Measurements from ENCODE around the gene FRMD5. TPM values are rescaled to one million over a fixed set of nuclear protein-coding genes. Genes with fewer than 3 reads are reported as not detected.

FRMD5 gene
- total and polyA plus RNA-seq, 11 donors: 12.5 to 110 (median 55.7) TPM

GRCh38 chr15:44157679-44158078 is 37.4 kb downstream of the FRMD5 start:
- 72 to 78% (median 74%) methylated on average over 1 of the region's 1 CpG for WGBS, 4 donors
- peaks cover 0 to 4% (median 0%) of the 10 kb centered on the region in 9 donors for H3K27me3 ChIP-seq
- DNase-seq (no peak), ATAC-seq (no peak)
- no peak overlapping the region for H3K27ac ChIP-seq
- H3K4me1 ChIP-seq: no peaks in the 10 kb centered on the region
- intact Hi-C loops (cut with DNase I): no loop called here
- no peak for TF ChIP-seq POLR2A (IDR thresholded peaks at IDR 0.05)
- TF ChIP-seq CTCF (IDR thresholded peaks at IDR 0.05): no peak
- no peaks in the 10 kb centered on the region for H3K36me3 ChIP-seq
- H3K4me3 ChIP-seq: no peak overlapping the region
- H3K9me3 ChIP-seq: no peaks in the 10 kb centered on the region

DNA sequence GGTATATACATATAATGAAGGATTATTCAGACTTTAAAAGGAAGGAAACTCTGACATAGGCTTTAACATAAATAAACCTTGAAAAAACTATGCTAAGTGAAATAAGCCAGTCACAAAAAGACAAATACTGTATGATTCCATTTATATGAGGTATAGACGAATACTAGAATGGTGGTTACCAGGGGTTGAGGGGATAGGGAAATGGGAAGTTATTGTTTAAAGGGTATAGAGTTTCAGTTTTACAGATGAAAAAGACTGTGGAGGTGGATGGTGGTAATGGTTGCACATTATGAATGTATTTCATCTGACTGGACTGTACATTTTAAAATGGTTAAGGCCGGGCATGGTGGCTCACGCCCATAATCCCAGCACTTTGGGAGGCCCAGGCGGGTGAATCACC is 41.7 kb downstream of the FRMD5 start:
- H3K4me3 ChIP-seq: no peak overlapping the region
- H3K4me1 ChIP-seq: no peaks in the 10 kb centered on the region
- intact Hi-C loops (cut with DNase I): no loop called here
- TF ChIP-seq CTCF (IDR thresholded peaks at IDR 0.05) (no peak), POLR2A (IDR thresholded peaks at IDR 0.05) (no peak)
- WGBS, 4 donors: 87 to 92% (median 89%) methylated on average over 4 of the region's 4 CpGs
- DNase-seq: no peak
- H3K9me3 ChIP-seq: no peaks in the 10 kb centered on the region
- no peaks in the 10 kb centered on the region for H3K36me3 ChIP-seq
- H3K27ac ChIP-seq: no peak overlapping the region
- no peak for ATAC-seq
- no peaks in the 10 kb centered on the region for H3K27me3 ChIP-seq

GRCh38 chr15:44149224-44149623 is 45.8 kb downstream of the FRMD5 start:
- Histone ChIP-seq H3K27me3 (no peaks in the 10 kb centered on the region), H3K36me3 (no peaks in the 10 kb centered on the region), H3K27ac (no peak overlapping the region), H3K4me1 (peaks cover 0 to 16% (median 3%) of the 10 kb centered on the region in 12 donors), H3K4me3 (no peak overlapping the region), H3K9me3 (no peaks in the 10 kb centered on the region)
- ATAC-seq: no peak
- no peak for DNase-seq
- 85 to 98% (median 93%) methylated on average over 1 of the region's 1 CpG for WGBS, 4 donors
- TF ChIP-seq CTCF (IDR thresholded peaks at IDR 0.05): no peak
- TF ChIP-seq POLR2A (IDR thresholded peaks at IDR 0.05): no peak
- intact Hi-C loops (cut with DNase I): no loop called here

DNA sequence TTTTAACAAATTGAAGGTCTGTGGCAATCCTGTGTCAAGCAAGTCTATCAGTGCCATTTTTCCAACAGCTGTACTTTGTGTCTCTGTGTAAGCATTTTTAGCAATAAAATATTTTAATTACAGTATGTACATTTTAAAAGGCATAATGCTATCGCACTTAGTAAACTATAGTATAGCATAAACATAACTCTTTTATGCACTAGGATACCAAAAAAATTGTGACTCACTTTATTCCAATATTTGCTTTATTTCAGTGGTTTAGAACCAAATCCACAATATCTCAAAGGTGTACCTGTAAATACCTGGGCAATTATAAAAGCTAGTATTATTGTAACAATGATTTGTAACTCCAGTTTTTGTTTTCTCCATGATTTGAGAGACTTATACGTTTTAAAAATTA is 46.5 kb downstream of the FRMD5 start:
- H3K4me1 ChIP-seq: peaks cover 0 to 17% (median 3%) of the 10 kb centered on the region in 12 donors
- intact Hi-C loops (cut with DNase I): no loop called here

More for the DNA sequence above, 46.5 kb downstream of the FRMD5 start:
- H3K4me3 ChIP-seq: no peak overlapping the region
- no peaks in the 10 kb centered on the region for H3K36me3 ChIP-seq
- TF ChIP-seq POLR2A (IDR thresholded peaks at IDR 0.05) (no peak), CTCF (IDR thresholded peaks at IDR 0.05) (no peak)
- DNase-seq: no peak
- H3K27ac ChIP-seq: no peak overlapping the region
- no peaks in the 10 kb centered on the region for H3K27me3 ChIP-seq
- no peaks in the 10 kb centered on the region for H3K9me3 ChIP-seq
- 76 to 82% (median 80%) methylated on average over 2 of the region's 2 CpGs for WGBS, 4 donors
- ATAC-seq: no peak
